GM12874 (cell line): Measurements from ENCODE around the gene COL4A1.

ENCODE experiments used
- CTCF ChIP-seq: IDR thresholded peaks from 2 replicates; pipeline ENCODE4 v1.5.1; 2011; ENCODE audit warnings: low read depth, mild to moderate bottlenecking, control low read depth, low read length, moderate library complexity; ENCODE audit not compliant: insufficient read depth

COL4A1 gene

GRCh38 chr13:110151462-110151861 lies 155.5 kb downstream of the COL4A1 start:
- TF ChIP-seq CTCF, result no peak

- TF ChIP-seq CTCF, result no peak
These were observed 156.4 kb downstream of the COL4A1 start for GRCh38 chr13:110150384-110151101.

GRCh38 chr13:110149036-110149435 lies 157.9 kb downstream of the COL4A1 start:
- TF ChIP-seq CTCF, result no peak

- no peak for TF ChIP-seq CTCF
These were observed 166.9 kb downstream of the COL4A1 start for GRCh38 chr13:110140099-110140498.

GRCh38 chr13:110138700-110139036 lies 168.3 kb downstream of the COL4A1 start:
- no peak for TF ChIP-seq CTCF

GRCh38 chr13:110138010-110138699 lies 168.8 kb downstream of the COL4A1 start:
- TF ChIP-seq CTCF, result no peak

GRCh38 chr13:110137680-110138009 lies 169.3 kb downstream of the COL4A1 start:
- TF ChIP-seq CTCF, result peak; percentile 32; the same call in 1 of the 2 replicates
